ENCODE measurements around the gene JOSD2. TPM values are rescaled to one million over a fixed set of nuclear protein-coding genes. Genes with fewer than 3 reads are reported as not detected.

Gene JOSD2
- total and polyA plus RNA-seq, 2 donors (not counting 3 experiments of a cell fraction or from before 2014, with no cell fraction given): 37.4 to 62.8 TPM

DNA sequence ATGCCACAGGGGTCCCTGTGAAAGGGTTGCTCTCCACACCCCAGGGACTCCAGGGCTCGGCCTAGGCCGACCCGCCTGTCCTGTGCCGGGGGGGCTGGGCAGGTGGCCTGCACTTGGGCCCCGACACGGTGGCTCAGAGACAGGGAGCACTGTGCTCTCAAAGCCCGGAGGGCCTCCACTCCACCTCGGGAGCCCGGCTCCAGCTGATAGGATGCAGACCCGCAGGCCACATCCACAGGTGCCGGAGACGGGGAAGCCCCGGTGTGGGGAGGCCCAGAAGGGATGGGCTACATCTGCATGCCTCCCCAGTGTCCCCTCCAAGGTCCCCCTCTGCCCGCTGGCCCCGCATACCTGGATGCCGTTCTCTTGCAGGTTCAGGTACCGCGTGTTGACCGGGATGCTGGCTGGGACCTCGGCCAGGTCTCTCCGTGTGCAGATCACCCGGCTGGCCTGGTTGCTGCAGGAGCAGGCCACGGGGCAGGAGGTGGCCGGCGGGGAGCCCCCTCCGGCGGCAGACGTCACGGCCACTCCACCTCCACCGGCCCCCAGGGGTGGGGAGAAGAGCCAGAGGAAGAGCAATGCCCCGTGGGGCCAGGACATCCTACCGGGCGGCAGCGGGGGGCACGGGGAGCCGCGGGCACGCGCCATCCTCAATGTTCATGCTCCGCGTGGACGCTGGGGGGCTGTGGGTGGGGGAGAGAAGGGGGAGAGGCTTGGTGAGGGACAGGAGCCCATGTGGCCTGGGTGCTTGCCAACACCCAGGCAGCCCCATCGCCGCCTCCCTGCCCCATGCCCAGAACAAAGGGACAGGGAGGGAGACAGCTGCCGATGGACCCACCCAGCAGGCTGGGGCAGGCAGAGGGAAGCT lies 37.4 kb upstream of the JOSD2 start:
- no peaks in the 10 kb centered on the region for H3K36me3 ChIP-seq (ENCODE audit: control insufficient read depth in 2 of 2, extremely low read depth in 1 of 2, insufficient read depth in 2 of 2, low read length in 2 of 2)
- H3K27me3 ChIP-seq (ENCODE audit: control insufficient read depth in 2 of 2, insufficient read depth in 2 of 2, low read length in 2 of 2): peaks cover 4 to 5% of the 10 kb centered on the region in 2 experiments
- no peak overlapping the region for H2AFZ ChIP-seq (ENCODE audit: low read depth, low read length)
- POLR2A ChIA-PET: interaction anchor here (0.6 kb wide), 1 partner anchor 754 kb away, joined by 5 read pairs; no protein-coding TSS in a partner anchor
- no peak overlapping the region for H3K4me2 ChIP-seq (ENCODE audit: insufficient read depth, low read length)
- no TSS peak for BruUV-seq (replicated peaks)
- CTCF ChIA-PET: interaction anchor here (1.6 kb wide), 1 partner anchor 11 kb away, joined by 9 read pairs; no protein-coding TSS in a partner anchor
- no peak overlapping the region for H3K9ac ChIP-seq (replicated peaks; ENCODE audit: extremely low read depth, insufficient read depth, low read length)
- dilution Hi-C loops (cut with MboI; ENCODE audit: extremely low pct_ligation_motif_present, low sequenced_read_pairs) (no loop called here), intact Hi-C loops (cut with micrococcal nuclease) (no loop called here)
- H3K9me1 ChIP-seq (replicated peaks; ENCODE audit: control insufficient read depth, extremely low read depth, insufficient read depth, low read length): no peaks in the 10 kb centered on the region
- H3K79me2 ChIP-seq (ENCODE audit: control insufficient read depth, insufficient read depth, low read length): no peaks in the 10 kb centered on the region
- no peaks in the 10 kb centered on the region for H4K20me1 ChIP-seq (replicated peaks; ENCODE audit: control insufficient read depth, extremely low read depth, insufficient read depth, low read length)
- no peak overlapping the region for H3K4me3 ChIP-seq (replicated peaks in 1 of 3; ENCODE audit: insufficient read depth in 1 of 3, low read depth in 1 of 3, low read length in 3 of 3)
- no peaks in the 10 kb centered on the region for H3K9me3 ChIP-seq (replicated peaks; ENCODE audit: control insufficient read depth, insufficient read depth, low read length)
- H3K27ac ChIP-seq (ENCODE audit: insufficient read depth, low read depth, low read length): no peak overlapping the region
- no peak for DNase-seq (ENCODE audit: low read depth, low spot score)
- H3K4me1 ChIP-seq (ENCODE audit: control insufficient read depth, extremely low read depth, insufficient read depth, low read length): no peaks in the 10 kb centered on the region
- TF ChIP-seq EZH2 (IDR thresholded peaks at IDR 0.05; ENCODE audit: borderline replicate concordance, low read depth, low read length, severe bottlenecking) (no peak), CTCF (IDR thresholded peaks at IDR 0.05; ENCODE audit: extremely low read depth in 1 of 2, insufficient read depth in 1 of 2, low read depth in 1 of 2, low read length in 2 of 2) (no peak), GATA2 (IDR thresholded peaks at IDR 0.05; ENCODE audit: insufficient read depth, insufficient read length, low read depth, low read length) (no peak), POLR2AphosphoS5 (IDR thresholded peaks at IDR 0.05; ENCODE audit: insufficient read depth, low read depth, low read length) (no peak), MYC (IDR thresholded peaks at IDR 0.05; ENCODE audit: low read depth, low read length) (no peak), JUN (IDR thresholded peaks at IDR 0.05; ENCODE audit: borderline replicate concordance, insufficient read depth, insufficient read length, low read depth) (no peak), FOS (IDR thresholded peaks at IDR 0.05; ENCODE audit: borderline replicate concordance, insufficient read depth, low read length) (no peak), POLR2A (IDR thresholded peaks at IDR 0.05; ENCODE audit: low read depth, low read length) (no peak)
- TF ChIP-seq, protein P1, sequence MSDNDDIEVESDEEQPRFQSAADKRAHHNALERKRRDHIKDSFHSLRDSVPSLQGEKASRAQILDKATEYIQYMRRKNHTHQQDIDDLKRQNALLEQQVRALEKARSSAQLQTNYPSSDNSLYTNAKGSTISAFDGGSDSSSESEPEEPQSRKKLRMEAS (IDR thresholded peaks at IDR 0.05; ENCODE audit: insufficient read depth, insufficient read length): no peak
- FAIRE-seq: no peak

All from endothelial cell of umbilical vein (primary cell).